Liver (tissue), 9 donors: Measurements from ENCODE around the gene C16orf92. TPM values are rescaled to one million over a fixed set of nuclear protein-coding genes. Genes with fewer than 3 reads are reported as not detected.

Source experiments
- DNase-seq: peaks from one replicate; pipeline ENCODE4 v3.0.0-alpha.2; 2017; ENCODE audit warnings: low spot score
- H3K27ac ChIP-seq, 2 donors: one replicate each; pipeline ENCODE4 v1.7.0; 2013; ENCODE audit warnings: inconsistent platforms in 2 of 2, low read length in 2 of 2, control low read depth in 1 of 2, low read depth in 1 of 2, mild to moderate bottlenecking in 1 of 2
- H3K27me3 ChIP-seq, 4 donors: one replicate each; pipeline versions ENCODE4 v1.6.1 to v1.7.0; 2013; ENCODE audit warnings: low read length in 3 of 4, inconsistent platforms in 1 of 4, mild to moderate bottlenecking in 1 of 4, moderate library complexity in 1 of 4; ENCODE audit not compliant: control insufficient read depth in 4 of 4, insufficient read depth in 4 of 4
- H3K36me3 ChIP-seq, 4 donors: one replicate each; pipeline versions ENCODE4 v1.6.1 to v1.7.0; 2013; ENCODE audit warnings: low read length in 3 of 4, mild to moderate bottlenecking in 3 of 4, low read depth in 1 of 4, moderate library complexity in 1 of 4; ENCODE audit not compliant: control insufficient read depth in 4 of 4, insufficient read depth in 3 of 4
- H3K4me1 ChIP-seq, 4 donors: one replicate each; pipeline versions ENCODE4 v1.6.1 to v1.7.0; 2013; ENCODE audit warnings: low read length in 3 of 4, mild to moderate bottlenecking in 3 of 4, moderate library complexity in 1 of 4; ENCODE audit not compliant: control insufficient read depth in 4 of 4, insufficient read depth in 4 of 4
- H3K4me3 ChIP-seq, 3 donors: one replicate each; pipeline versions ENCODE4 v1.6.1 to v1.7.0; 2013; ENCODE audit warnings: low read length in 3 of 3, control low read depth in 1 of 3, low read depth in 1 of 3, mild to moderate bottlenecking in 1 of 3
- H3K9ac ChIP-seq, 2 donors: one replicate each; pipeline ENCODE4 v1.7.0; 2013; ENCODE audit warnings: low read length in 2 of 2, mild to moderate bottlenecking in 2 of 2, moderate library complexity in 2 of 2, control low read depth in 1 of 2, low read depth in 1 of 2
- H3K9me3 ChIP-seq, 4 donors: one replicate each; pipeline versions ENCODE4 v1.6.1 to v1.7.0; 2013; ENCODE audit warnings: low read length in 3 of 4; ENCODE audit not compliant: control insufficient read depth in 4 of 4
- ATF3 ChIP-seq: IDR thresholded peaks from 2 replicates; pipeline ENCODE4 v1.6.1; 2016; ENCODE audit warnings: antibody characterized with exemption
- CTCF ChIP-seq: fragments of 150-350 bp; IDR thresholded peaks from 2 replicates; pipeline ENCODE4 v1.5.1; 2017; ENCODE audit warnings: improper control_type of control experiment, low read depth, low read length; ENCODE audit not compliant: missing input control
- EGR1 ChIP-seq, 2 donors: IDR thresholded peaks; 2 replicates each; pipeline ENCODE4 v1.6.1; 2016 to 2018; ENCODE audit warnings: antibody characterized with exemption in 2 of 2, low read depth in 2 of 2
- FOXA1 ChIP-seq: IDR thresholded peaks from 2 replicates; pipeline ENCODE4 v1.6.1; 2016; ENCODE audit warnings: antibody characterized with exemption
- FOXA2 ChIP-seq: IDR thresholded peaks from 2 replicates; pipeline ENCODE4 v1.6.1; 2016; ENCODE audit warnings: antibody characterized with exemption
- GABPA ChIP-seq, 2 donors: IDR thresholded peaks in 1 of 2; conservative IDR thresholded peaks in 1 of 2; 2 replicates each; pipeline ENCODE4 v1.6.1; 2016; ENCODE audit warnings: antibody characterized with exemption in 2 of 2, mild to moderate bottlenecking in 1 of 2, moderate library complexity in 1 of 2
- HNF4A ChIP-seq, 2 donors: conservative IDR thresholded peaks; 2 replicates each; pipeline ENCODE4 v1.6.1; 2016; ENCODE audit warnings: antibody characterized with exemption in 2 of 2, mild to moderate bottlenecking in 2 of 2
- HNF4G ChIP-seq: IDR thresholded peaks from 2 replicates; pipeline ENCODE4 v1.6.1; 2016; ENCODE audit warnings: antibody characterized with exemption
- JUND ChIP-seq, 2 donors: IDR thresholded peaks; 2 replicates each; pipeline ENCODE4 v1.6.1; 2016; ENCODE audit warnings: antibody characterized with exemption in 2 of 2
- MAX ChIP-seq: IDR thresholded peaks from 2 replicates; pipeline ENCODE4 v1.6.1; 2016; ENCODE audit warnings: antibody characterized with exemption
- NR2F2 ChIP-seq: IDR thresholded peaks from 2 replicates; pipeline ENCODE4 v1.6.1; 2016; ENCODE audit warnings: antibody characterized with exemption
- RAD21 ChIP-seq, 2 donors: IDR thresholded peaks; 2 replicates each; pipeline ENCODE4 v1.6.1; 2016; ENCODE audit warnings: antibody characterized with exemption in 2 of 2, mild to moderate bottlenecking in 2 of 2
- REST ChIP-seq: IDR thresholded peaks from 2 replicates; pipeline ENCODE4 v1.6.1; 2016; ENCODE audit warnings: antibody characterized with exemption, mild to moderate bottlenecking
- RXRA ChIP-seq, 2 donors: IDR thresholded peaks; 2 replicates each; pipeline ENCODE4 v1.6.1; 2017 to 2018; ENCODE audit warnings: antibody characterized with exemption in 2 of 2, mild to moderate bottlenecking in 1 of 2
- SP1 ChIP-seq: IDR thresholded peaks from 2 replicates; pipeline ENCODE4 v1.6.1; 2018; ENCODE audit warnings: antibody characterized with exemption, mild to moderate bottlenecking
- TAF1 ChIP-seq: conservative IDR thresholded peaks from 2 replicates; pipeline ENCODE4 v1.6.1; 2016; ENCODE audit warnings: antibody characterized with exemption, mild to moderate bottlenecking
- YY1 ChIP-seq: IDR thresholded peaks from 2 replicates; pipeline ENCODE4 v1.6.1; 2016; ENCODE audit warnings: antibody characterized with exemption, mild to moderate bottlenecking
- ZBTB33 ChIP-seq: IDR thresholded peaks from 2 replicates; pipeline ENCODE4 v1.6.1; 2016; ENCODE audit warnings: antibody characterized with exemption
- WGBS: extraction: QIAGEN DNeasy Blood & Tissue Kit; methylation state at CpG from one replicate; pipeline ENCODE4 v1.1.7; 2013; 5-methylcytosine and 5-hydroxymethylcytosine counted together
- polyA plus RNA-seq, 2 donors: library from polyadenylated mRNA; stranded (reverse) in 1 of 2; unstranded in 1 of 2; fragments of 200-250 nt in 1 of 2; fragments of >200 nt in 1 of 2; fragmentation: Nextera tagmentation in 1 of 2; extraction: Ambion mirVana in 1 of 2; gene quantifications; one replicate each; pipeline versions ENCODE4 v1.2.1 to v1.2.3, GENCODE V29; 2013 to 2015
- total RNA-seq, 2 donors: library from RNA; depleted of rRNA; stranded (reverse); fragments of >200 nt; gene quantifications; one replicate each; pipeline ENCODE4 v1.2.3, GENCODE V29; 2014
- donor health status: healthy.
- donor health status: healthy.
- donor health status: healthy.
- donor health status: healthy.
- donor health status: healthy.

The C16orf92 gene
- total and polyA plus RNA-seq, 4 donors, result not detected

GRCh38 chr16:29995324-29995910, 27.6 kb upstream of the C16orf92 start, which contains the start of gene HIRIP3:
TSS of gene HIRIP3 (minus strand) at chr16:29995617. CDS start at chr16:29995605, 12 bp downstream.
- Histone ChIP-seq H3K27ac (peak within 1 kb of the TSS; percentile 99 to 100), H3K4me3 (peak within 1 kb of the TSS; percentile 65 to 98 (median 74)), H3K4me1 (peaks cover 2 to 26% (median 18%) of the 10 kb centered on the region in 4 donors), H3K9ac (peak within 1 kb of the TSS; percentile 99 to 100), H3K9me3 (no peaks in the 10 kb centered on the region), H3K27me3 (no peaks in the 10 kb centered on the region), H3K36me3 (peaks cover 0 to 27% (median 11%) of the 10 kb centered on the region in 4 donors)
- DNase-seq, result peak; percentile 87
- WGBS, result under 1% methylated on average over 53 of the region's 53 CpGs
- TF ChIP-seq SP1 (no peak), MAX (peak; percentile 58), ZBTB33 (peak; percentile 68)

GRCh38 chr16:29995911-29996765, 26.9 kb upstream of the C16orf92 start, which contains the start of gene INO80E:
TSS of gene INO80E (plus strand) at chr16:29996241. CDS start at chr16:29996311, 70 bp downstream.
- Histone ChIP-seq H3K4me3 (peak within 1 kb of the TSS; percentile 65 to 98 (median 74)), H3K27me3 (no peaks in the 10 kb centered on the region), H3K36me3 (peaks cover 0 to 25% (median 9%) of the 10 kb centered on the region in 4 donors), H3K4me1 (peaks cover 2 to 26% (median 18%) of the 10 kb centered on the region in 4 donors), H3K9me3 (no peaks in the 10 kb centered on the region), H3K27ac (peak within 1 kb of the TSS; percentile 99 to 100), H3K9ac (peak within 1 kb of the TSS; percentile 99 to 100)
- WGBS, result under 1% methylated on average over 65 of the region's 65 CpGs
- TF ChIP-seq REST, result peak; percentile 58
- peak in 1 of 2 donors; percentile 86 for TF ChIP-seq GABPA (IDR thresholded peaks at IDR 0.05 in 1 of 2, conservative IDR thresholded peaks at IDR 0.05 in 1 of 2)
- no peak for TF ChIP-seq HNF4G
- TF ChIP-seq MAX, result no peak
- TF ChIP-seq FOXA2, result no peak
- no peak for TF ChIP-seq NR2F2
- TF ChIP-seq TAF1, result peak; percentile 45
- TF ChIP-seq ZBTB33, result no peak
- TF ChIP-seq ATF3, result peak; percentile 29
- TF ChIP-seq FOXA1, result peak; percentile 45
- TF ChIP-seq EGR1 (IDR thresholded peaks at IDR 0.05; ENCODE audit: low read depth in 2 of 2), result peak in 1 of 2 donors; percentile 50
- peak; percentile 15 to 47 for TF ChIP-seq RAD21 (IDR thresholded peaks at IDR 0.05)
- TF ChIP-seq RXRA (IDR thresholded peaks at IDR 0.05), result peak in 1 of 2 donors; percentile 24
- peak in 1 of 2 donors; percentile 10 for TF ChIP-seq HNF4A (conservative IDR thresholded peaks at IDR 0.05)
- peak; percentile 48 for TF ChIP-seq SP1
- no peak for TF ChIP-seq JUND (IDR thresholded peaks at IDR 0.05)
- peak; percentile 99 for TF ChIP-seq YY1
- peak; percentile 2 for TF ChIP-seq CTCF
- DNase-seq, result peak; percentile 99
